Measurements from ENCODE around the gene OS9.
"Not testable (repeated sequence)": the region's sequence is repeated elsewhere in the genome, so short reads cannot be mapped to it uniquely, and the experiment has no call there.

DNA sequence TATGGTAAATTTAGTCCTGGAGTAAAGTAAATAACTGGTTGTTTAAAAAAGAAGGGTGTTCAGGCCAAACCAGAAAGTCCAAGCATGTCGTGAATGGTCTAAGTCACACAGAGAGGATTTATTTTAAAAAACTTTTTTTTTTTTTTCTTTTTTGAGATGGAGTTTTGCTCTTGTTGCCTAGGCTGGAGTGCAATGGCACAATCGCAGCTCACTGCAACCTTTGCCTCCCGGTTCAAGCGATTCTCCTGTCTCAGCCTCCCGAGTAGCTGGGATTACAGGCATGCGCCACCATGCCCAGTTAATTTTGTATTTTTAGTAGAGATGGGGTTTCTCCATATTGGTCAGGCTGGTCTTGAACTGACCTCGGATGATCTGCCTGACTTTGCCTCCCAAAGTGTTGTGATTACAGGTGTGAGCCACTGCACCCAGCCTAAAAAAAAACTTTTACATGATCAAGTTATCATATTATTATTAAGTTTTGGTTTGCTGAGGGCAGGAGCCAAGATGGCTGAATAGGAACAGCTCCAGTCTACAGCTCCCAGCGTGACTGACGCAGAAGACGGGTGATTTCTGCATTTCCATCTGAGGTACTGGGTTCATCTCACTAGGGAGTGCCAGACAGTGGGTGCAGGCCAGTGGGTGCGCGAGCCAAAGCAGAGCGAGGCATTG, 47.8 kb upstream of the OS9 start:
- TF ChIP-seq ZNF232 (CRISPR knock-in tag; IDR thresholded peaks at IDR 0.05); ZNF324 (CRISPR knock-in tag; IDR thresholded peaks at IDR 0.05); FOXM1 (IDR thresholded peaks at IDR 0.05; ENCODE audit: low read depth); FOXM1 (CRISPR knock-in tag; IDR thresholded peaks at IDR 0.05; ENCODE audit: low read depth); CREM (IDR thresholded peaks at IDR 0.05; ENCODE audit: low read depth): not testable (repeated sequence)
- TF ChIP-seq, protein P1, sequence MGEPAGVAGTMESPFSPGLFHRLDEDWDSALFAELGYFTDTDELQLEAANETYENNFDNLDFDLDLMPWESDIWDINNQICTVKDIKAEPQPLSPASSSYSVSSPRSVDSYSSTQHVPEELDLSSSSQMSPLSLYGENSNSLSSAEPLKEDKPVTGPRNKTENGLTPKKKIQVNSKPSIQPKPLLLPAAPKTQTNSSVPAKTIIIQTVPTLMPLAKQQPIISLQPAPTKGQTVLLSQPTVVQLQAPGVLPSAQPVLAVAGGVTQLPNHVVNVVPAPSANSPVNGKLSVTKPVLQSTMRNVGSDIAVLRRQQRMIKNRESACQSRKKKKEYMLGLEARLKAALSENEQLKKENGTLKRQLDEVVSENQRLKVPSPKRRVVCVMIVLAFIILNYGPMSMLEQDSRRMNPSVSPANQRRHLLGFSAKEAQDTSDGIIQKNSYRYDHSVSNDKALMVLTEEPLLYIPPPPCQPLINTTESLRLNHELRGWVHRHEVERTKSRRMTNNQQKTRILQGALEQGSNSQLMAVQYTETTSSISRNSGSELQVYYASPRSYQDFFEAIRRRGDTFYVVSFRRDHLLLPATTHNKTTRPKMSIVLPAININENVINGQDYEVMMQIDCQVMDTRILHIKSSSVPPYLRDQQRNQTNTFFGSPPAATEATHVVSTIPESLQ (CRISPR knock-in tag; IDR thresholded peaks at IDR 0.05): not testable (repeated sequence)
